HG03521 (cell line): ENCODE data around the gene L1CAM.

Experiments
- ATAC-seq: cut with Tn5 transposase; IDR thresholded peaks from one replicate; pipeline ENCODE4 v1.9.1; 2021; ENCODE audit warnings: mild to moderate bottlenecking, moderate library complexity; ENCODE audit not compliant: unreplicated experiment

Gene L1CAM

DNA sequence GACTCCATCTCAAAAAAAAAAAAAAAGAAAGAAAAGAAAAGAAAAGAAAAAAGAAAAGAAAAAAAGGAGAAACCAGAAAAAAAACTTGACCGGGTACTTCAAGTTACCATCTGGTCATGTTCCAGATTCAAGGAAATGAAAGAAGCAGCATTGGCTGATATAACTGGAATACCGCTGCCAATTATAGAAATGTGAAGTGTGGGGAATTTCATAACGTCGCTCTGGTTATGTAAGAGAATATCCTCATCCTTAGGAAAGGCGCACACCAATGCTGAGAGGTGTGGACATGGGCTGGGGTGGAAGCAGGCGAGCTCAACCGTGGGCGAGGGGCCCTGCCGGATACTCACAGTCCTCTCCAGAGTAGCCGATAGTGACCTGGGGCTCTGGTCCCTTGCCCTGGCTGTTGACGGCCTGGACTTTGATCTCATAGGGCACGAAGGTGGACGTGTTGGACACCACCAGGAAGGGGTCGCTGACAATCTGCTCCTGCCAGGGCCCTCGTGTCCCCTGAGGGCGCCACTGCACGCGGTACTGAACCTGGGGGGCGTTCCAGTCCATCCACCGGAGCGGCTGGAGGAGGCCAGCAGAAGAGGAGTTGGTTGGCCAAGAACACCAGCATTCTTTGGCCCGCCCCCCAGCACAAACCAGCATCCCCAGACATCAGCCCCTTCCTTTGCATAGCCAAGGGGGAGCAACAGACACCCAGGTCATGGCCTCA lies 19.5 kb downstream of the L1CAM start:
- ATAC-seq: no peak

DNA sequence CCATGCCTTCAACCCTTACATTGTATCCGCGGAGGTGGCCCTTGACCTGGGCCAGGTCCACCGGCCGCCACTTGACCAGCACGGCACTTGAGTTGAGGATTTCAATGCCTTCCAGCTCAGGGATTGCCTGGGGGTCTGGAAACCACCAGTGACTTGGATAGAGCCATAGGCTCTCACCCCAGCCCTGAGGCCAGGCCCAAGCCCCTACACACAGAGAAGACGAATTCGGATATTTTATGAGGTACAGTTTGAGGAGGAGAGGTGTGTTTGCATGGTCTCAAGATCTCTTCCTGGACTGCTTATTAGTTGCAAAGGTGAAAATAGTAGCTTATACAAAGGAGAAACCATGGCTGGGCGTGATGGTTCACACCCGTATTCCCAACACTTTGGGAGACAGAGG lies 20.3 kb downstream of the L1CAM start:
- ATAC-seq: no peak

GRCh38 chrX:153865321-153865580 lies 20.7 kb downstream of the L1CAM start:
- ATAC-seq: no peak

- no peak for ATAC-seq
Observed at GRCh38 chrX:153864561-153865320, 21.2 kb downstream of the L1CAM start.

- ATAC-seq: no peak
Observed at GRCh38 chrX:153864101-153864500, 21.9 kb downstream of the L1CAM start.

GRCh38 chrX:153863251-153863991 lies 22.6 kb downstream of the L1CAM start:
- no peak for ATAC-seq

DNA sequence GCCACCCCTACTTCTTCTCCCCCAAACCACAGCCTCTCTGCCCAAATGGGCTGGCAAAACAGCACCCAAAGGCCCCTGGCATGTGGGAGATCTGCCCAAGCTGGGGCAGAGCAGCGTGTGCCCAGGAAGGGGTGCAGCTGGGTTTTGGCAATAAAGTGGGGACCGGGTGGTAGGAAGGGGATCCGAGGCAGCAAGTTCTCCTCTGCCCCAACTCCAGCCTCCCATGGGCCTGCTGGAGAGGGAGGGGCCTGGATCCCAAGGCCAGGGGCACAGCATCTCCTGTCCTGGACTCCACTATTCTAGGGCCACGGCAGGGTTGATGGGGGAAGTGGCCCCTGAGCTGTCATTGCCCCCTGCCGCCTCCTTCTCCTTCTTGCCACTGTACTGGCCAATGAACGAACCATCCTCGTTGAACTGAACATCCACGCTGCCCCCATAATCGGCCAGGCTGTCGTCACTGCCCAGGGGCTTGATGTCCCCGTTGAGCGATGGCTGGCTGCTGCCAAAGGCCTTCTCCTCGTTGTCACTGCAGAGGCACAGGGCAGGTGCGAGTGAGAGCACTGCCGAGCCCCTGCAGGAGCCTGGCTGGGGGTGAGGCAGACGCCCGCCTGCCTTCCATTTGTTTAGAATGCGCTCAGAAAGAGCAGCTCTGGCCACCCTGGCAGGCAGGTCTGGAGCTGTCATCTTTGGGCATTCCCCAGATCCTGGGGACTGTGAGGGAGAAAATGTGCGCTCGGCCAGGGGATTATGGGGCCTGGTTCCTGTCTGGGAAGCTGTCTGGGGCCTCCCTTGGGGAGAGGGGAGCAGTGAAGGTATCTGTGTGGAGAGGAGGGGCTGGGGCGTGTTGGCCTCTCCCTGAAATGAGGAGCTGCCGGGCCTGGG lies 23.4 kb downstream of the L1CAM start:
- ATAC-seq: no peak

GRCh38 chrX:153861733-153862310 lies 24.2 kb downstream of the L1CAM start:
- ATAC-seq: no peak

GRCh38 chrX:153861151-153861550 lies 24.8 kb downstream of the L1CAM start:
- no peak for ATAC-seq

GRCh38 chrX:153857348-153857903 lies 28.5 kb downstream of the L1CAM start:
- no peak for ATAC-seq

DNA sequence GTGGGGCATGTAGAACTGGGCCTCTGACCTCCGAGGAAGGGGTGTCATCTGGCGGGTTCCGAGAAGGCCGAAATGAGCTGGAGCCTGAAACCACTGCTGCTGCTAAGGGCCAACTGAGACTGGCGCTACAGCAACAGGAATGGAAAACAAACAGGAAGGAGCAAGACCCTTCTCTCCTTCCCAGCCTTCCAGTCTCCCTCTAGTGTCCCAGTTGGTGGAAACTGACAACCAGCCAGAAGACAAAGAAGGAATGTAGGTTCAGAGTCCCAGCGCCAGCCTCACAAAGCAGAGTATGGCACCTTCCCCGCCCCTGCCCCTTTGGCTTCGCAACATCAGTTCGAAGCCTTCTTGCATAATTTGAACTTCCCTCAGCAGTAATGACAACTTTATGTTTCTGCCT lies 31.3 kb downstream of the L1CAM start:
- no peak for ATAC-seq

GRCh38 chrX:153853902-153854267 lies 32.1 kb downstream of the L1CAM start:
- no peak for ATAC-seq

- no peak for ATAC-seq
Observed at GRCh38 chrX:153853180-153853901, 32.6 kb downstream of the L1CAM start.

DNA sequence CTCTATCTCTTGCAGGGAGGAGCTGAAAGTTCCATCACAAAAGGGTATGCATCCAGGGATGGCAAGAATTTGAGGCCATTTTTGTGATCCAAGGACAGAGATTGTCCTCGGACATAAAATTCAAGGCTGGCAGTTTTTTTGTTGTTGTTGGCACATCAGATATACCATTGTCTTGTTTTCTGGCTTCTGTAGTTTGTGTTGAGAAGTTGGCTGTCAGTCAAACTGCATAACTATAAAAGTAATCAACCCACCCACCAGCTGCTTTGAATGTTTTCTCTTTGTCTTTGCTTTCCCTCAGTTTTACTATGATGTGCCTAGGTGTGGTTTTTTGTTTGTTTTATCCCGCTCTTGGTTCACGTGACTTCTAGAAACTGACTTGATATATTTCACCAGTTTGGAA lies 34.0 kb downstream of the L1CAM start:
- no peak for ATAC-seq

DNA sequence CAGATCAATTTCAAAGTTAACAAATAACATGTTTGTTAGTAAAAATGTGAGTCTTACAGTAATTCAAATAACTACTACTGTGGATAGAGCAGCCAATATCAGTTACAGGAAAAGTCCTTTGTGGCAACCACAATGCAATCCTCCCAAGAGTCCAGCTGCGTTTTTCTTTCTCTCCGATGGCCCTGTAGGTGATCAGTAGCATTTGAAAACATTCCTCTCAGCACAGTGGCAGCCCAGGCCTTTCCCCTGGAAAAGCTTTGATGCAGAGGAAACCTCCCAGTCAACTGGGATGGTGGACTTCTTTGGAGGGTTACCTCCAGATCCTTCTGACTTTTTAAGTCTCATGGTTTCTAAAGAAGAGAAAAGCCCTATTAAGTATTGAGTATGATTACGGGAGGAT lies 37.6 kb downstream of the L1CAM start:
- no peak for ATAC-seq

DNA sequence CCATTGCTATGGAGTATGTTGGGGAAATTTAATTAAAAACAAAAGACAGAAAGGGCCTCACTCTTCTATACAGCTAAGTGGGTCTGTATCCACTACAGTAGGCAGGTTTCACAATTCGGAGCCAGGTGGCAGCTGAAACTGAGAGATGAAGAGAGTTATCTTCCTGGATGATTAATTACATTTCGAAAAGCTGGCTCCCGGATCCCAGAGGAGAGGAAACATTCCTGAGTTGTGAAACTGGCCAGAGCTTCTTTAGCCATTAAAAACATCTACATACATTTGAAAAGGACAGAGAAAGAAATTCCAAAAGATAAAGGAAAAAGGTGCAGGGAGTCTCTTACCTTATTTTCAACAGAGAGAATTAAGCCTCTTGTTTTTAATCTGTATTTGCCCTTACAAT lies 40.1 kb downstream of the L1CAM start:
- no peak for ATAC-seq

GRCh38 chrX:153845195-153845594 lies 40.8 kb downstream of the L1CAM start:
- no peak for ATAC-seq

DNA sequence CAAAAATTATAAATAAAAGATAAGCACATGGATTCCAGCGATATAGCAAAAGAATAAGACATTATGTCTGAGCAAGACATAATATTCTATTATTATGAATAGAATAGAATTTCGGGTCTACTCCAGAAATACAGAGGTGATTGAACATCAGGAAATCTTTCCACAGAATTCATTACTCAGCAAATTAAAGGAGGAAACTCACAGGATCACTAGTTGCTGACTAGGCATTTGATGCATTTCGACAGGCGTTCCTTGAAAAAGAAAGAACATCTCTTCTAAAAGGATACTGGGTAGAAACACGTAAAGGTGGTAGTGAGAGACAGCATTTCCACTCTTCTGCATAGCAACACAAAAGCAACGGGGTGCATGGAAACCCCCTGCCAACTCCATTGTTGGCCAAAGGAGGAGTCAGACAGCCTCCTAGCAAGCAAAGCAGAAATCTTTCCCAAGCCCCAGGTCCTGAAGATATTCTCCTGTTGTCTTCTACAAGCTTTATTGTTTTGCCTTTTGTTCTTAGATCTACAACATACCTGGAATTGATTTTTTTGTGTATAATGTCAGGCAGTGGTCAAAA lies 41.4 kb downstream of the L1CAM start:
- ATAC-seq: no peak

GRCh38 chrX:153836921-153837320 lies 49.1 kb downstream of the L1CAM start:
- no peak for ATAC-seq

DNA sequence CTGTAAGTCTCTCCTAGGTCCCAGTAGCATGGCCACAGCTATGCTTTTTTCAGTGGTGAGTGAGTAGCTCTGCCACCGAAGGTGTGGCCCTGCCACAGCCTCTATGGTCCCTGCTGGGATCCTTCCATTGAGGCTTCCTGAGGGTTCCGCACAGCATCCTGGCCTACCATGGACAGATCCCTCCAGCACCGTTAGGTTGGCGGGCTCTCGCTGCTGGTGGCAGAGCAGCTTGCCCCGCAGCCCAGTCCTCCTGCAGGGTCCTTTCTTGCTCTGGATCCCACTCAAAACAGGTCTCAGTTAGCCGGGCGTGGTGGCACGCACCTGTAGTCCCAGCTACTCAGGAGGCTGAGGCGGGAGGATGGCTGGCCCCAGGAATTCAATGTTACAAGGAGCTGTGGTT lies 53.2 kb downstream of the L1CAM start:
- no peak for ATAC-seq
